HCEC 1CT (cell line): ENCODE data around the gene PDE4D.
"Not testable (repeated sequence)": the region's sequence is repeated elsewhere in the genome, so short reads cannot be mapped to it uniquely, and the experiment has no call there.

Experiments used
- DNase-seq: peaks from one replicate; pipeline ENCODE4 v3.0.0-alpha.2; 2017

Gene PDE4D

GRCh38 chr5:59798862-59799667 lies 94.5 kb downstream of the PDE4D start:
- peak; percentile 48 for DNase-seq

GRCh38 chr5:59795141-59795540 lies 98.4 kb downstream of the PDE4D start:
- DNase-seq: no peak

GRCh38 chr5:59792983-59793585 lies 100.4 kb downstream of the PDE4D start:
- peak; percentile 94 for DNase-seq

DNA sequence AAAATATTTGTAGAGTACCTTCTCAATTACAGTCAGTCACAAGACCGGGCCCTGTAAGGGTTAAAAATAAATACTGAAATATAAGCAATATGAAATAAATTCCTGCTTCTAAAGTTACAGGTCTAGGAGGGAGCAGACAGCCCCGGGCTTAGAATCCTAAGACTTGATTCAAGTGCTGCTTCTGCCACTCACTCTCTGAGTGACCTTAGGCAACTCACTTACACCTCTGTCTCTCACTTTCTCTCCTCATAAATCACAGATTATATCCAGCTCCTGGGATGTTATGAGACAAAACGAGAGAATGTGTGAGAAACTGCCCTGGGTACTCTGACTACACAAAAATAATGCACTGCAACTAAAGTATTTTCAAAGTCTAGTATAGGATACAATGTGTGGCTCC lies 101.9 kb downstream of the PDE4D start:
- DNase-seq: no peak

DNA sequence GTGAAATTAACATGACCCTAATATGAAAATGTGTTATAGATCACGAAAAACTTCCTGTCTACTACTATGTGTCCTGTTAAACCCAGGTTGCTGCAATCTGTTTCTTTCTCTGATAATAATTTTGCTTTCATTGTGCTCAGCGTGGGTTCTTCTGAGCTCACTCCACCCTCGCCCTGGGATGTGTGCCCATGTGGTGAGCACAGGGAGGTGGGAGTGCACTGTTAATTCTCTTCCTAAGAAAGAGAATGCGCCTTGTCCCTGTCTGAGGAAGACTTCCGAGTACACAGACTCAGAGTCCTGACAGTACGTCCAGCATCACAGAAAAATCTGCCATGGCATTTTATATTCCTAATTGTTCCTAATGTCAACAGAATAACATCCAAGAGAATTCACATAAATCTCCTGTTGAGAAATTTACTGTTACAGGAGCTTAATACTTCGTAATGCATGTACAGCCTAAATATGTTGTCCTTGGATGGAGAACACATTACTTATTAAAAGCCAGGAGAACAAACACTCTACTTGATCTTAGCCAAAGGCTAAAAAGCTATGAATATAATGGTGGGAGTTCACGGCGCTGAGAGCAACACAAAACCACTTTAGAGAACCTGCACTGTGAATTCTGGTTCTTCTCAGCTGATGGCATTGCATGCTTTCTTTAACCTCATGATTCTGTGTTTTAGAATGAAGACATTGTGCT lies 102.6 kb downstream of the PDE4D start:
- DNase-seq: no peak

GRCh38 chr5:59790376-59790775 lies 103.2 kb downstream of the PDE4D start:
- peak; percentile 38 for DNase-seq

DNA sequence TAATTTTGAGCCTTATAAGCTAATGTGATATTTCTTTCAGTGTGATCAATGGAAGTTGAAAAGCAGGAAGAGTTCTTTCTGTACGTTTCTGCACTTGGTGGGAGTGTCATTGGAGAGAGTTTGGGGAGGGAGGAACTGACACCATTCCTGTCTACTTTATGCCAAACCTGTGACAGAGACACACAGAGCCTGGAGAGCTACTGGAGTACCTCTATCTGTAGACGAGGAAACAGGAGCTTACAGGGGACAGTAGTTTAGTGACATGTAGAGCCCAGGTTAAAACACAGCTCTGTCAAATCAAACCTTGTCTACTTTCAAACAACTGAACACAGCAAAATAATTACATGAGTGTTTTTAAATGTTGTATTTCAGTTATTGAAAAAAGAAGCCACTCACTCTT lies 103.6 kb downstream of the PDE4D start:
- DNase-seq: no peak

- no peak for DNase-seq
These were observed 104.3 kb downstream of the PDE4D start for GRCh38 chr5:59789197-59789596.

GRCh38 chr5:59786334-59786805 lies 107.2 kb downstream of the PDE4D start:
- peak; percentile 36 for DNase-seq

DNA sequence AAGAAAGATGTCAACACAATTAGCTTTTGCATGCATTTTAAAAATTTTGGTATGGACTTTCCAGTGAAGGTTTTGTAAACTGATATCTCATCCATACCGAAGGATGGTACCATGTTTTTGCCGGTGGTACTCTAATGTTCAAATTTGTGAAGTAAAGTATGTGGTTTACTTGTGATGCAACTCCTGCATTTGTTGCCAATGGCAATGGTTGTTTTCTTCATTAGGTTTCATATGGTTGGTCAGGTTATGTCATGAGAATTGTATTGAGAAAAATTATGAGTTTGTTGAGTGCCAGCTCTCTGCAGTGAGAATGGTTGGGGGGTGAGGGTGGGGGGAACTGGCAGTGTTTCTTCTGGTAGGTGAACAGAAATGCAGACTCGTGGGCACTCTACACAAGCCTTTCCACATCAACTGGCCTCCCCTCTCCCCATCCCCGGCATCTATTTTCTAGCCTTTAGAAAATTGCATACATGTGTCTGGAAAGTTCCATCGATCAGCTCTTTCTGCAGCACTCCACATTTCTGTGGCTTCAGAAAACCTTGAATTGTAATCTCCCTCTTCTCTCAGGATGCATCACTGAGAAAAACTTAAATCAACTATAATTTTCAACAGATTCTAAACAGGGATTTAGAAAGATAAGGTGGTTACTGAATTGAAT lies 107.7 kb downstream of the PDE4D start:
- DNase-seq: no peak

- not testable (repeated sequence) for DNase-seq
These were observed 108.8 kb downstream of the PDE4D start for GRCh38 chr5:59784708-59785107.

DNA sequence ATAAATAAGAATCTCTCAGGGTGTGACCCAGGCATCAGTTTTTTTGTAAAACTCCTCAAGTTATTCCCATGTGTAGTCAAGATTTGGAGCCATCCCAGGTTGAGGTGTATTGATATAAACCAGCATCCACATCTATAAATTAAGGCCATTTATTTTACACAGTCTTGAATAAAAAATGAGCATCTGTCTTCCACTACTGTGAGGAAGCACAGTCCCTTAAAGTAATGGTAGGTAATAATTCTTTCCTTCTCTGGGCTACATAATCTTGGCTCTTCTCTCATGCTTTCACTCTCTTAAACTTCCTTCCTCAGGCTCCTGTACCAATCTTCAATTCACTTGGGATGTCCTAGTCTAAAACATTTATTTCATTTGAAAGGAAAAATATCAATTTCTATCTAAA lies 110.3 kb downstream of the PDE4D start:
- DNase-seq: no peak

GRCh38 chr5:59782856-59783255 lies 110.7 kb downstream of the PDE4D start:
- DNase-seq: no peak

- no peak for DNase-seq
These were observed 114.1 kb downstream of the PDE4D start for GRCh38 chr5:59779453-59779852.

GRCh38 chr5:59777028-59777427 lies 116.5 kb downstream of the PDE4D start:
- no peak for DNase-seq

DNA sequence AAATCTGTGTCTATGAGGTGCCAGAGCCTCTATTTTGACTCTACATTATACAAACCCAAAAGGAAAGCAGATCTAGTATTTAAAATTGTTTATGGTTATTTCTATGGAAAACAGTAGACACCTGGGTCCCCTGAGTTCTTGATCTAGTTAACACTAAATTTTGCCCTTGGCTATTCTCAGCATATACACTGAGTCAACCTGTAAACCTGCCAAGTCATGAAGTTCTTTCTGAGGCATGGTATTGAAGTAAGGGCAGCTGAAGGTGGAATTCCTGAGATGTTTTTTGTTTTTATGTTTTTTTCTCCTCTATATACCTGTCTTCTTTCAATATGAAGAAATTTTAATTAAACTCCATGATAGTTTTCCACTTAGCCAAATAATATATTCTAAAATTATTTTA lies 120.2 kb downstream of the PDE4D start:
- no peak for DNase-seq

DNA sequence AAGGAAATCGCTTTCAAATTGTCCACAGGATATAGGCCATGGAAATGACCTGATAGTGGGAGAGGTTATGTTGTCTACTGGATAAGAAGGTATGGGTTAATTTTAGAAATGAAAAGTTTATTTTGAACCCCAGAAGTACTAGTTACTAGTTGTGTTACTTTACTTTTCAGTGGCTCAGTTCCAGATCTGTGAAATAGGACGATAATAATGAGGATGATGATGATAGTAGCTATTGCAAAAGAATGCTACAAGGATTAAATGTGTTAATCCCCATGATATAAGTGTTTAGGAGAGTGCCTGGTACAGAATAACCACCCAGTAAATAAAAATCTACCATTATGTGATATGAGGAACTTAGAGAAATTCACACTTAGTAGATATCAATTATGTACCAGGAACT lies 120.8 kb downstream of the PDE4D start:
- DNase-seq: no peak

DNA sequence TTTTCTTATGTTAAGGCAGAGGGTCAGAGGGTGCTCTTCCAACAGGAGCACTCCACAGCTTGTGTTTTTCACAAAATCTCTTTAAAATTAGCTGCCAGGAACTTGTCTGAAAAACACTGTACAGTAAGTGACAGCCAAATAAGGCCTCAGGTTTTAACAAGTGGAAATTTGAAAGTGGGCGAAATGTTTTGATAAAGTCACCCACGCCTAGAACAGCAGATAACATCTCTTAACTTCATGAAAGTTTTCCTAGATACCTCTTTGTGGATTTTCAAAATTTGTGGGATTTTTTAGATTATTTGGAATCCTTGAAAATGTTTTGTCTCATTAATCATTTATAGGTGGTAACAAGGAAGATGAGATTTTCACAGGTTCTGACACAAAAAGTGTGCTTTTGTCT lies 121.3 kb downstream of the PDE4D start:
- DNase-seq: no peak

DNA sequence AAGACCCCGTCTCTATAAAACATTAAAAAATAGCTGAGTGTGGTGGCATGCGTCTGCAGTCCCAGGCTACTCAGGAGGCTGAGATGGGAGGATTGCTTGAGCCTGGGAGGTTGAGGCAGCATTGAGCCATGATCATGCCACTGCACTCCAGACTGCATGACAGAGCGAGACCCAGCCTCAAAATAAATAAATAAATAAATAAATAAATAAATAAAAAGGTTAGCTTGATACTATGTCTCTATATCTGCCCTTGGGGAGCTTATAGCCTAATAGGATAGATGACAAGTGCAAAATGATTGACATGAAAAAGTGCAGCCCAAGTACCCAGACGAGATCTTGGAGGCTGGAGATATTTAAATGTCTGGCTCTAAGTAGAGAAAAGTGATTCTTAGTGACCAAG lies 122.6 kb downstream of the PDE4D start:
- DNase-seq: no peak

- peak; percentile 68 for DNase-seq
These were observed 123.7 kb downstream of the PDE4D start for GRCh38 chr5:59769832-59770231.

- DNase-seq: no peak
These were observed 124.5 kb downstream of the PDE4D start for GRCh38 chr5:59769041-59769360.

DNA sequence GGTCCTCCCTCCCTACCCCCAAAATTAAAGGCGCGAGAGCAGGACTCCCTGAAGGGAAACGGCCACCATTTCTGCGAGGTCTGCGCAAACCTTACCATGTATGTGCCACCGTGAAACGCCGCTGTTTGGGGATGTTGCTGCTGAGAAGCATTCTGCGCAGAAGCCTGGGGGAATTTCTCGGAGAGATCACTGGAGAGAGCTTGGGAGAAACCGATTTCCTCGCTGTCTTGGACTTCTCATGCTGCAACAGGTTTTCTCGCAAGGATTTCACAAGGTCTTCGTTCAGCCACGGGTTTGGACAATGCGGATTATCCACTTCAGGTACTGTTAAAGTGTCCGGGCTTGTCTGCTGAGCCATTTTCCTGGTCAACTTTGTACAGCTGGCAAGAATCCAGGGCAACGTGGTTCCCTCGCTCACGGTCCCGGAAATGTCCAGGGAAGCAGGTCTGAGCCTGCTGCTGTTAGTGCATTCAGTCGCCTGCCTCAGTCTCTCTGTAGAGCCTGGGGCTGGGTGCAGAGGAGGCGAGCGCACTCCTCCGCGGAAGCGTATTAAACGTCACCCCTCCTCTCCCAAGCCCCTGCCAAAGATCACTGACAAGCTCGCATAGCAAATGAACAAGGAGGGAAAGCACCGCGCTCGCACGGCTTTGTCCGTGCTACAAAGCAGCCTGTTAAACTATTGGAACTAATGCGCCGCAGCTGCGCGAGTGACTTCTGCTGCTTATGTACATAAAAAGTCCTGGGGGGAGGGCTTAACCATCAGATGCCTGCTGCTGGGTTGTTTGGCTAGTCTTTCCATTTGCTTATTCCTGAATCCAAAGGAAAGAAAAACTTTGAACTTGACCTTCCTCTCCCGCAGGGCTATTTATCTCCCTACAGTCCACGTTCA lies 125.1 kb downstream of the PDE4D start:
- DNase-seq: peak; percentile 71
